Breast epithelium (tissue), 4 donors: ENCODE data around the gene CDC42EP5. TPM values are rescaled to one million over a fixed set of nuclear protein-coding genes. Genes with fewer than 3 reads are reported as not detected.
"Not testable (repeated sequence)": the region's sequence is repeated elsewhere in the genome, so short reads cannot be mapped to it uniquely, and the experiment has no call there.

Experiments used
- DNase-seq, 2 donors: peaks; one replicate each; pipeline ENCODE4 v3.0.0-alpha.2; 2019; ENCODE audit warnings: low spot score in 2 of 2
- H3K27ac ChIP-seq, 2 donors: fragments of 200-600 bp; sonication (generic) in 1 of 2; one replicate each; pipeline ENCODE4 v1.5.1; 2016 to 2019; ENCODE audit warnings: mild to moderate bottlenecking in 1 of 2
- H3K27me3 ChIP-seq, 2 donors: fragments of 200-600 bp; sonication (generic) in 1 of 2; one replicate each; pipeline versions ENCODE4 v1.5.1 to v1.6.0; 2017 to 2019; ENCODE audit warnings: control low read depth in 1 of 2, mild to moderate bottlenecking in 1 of 2
- H3K36me3 ChIP-seq: fragments of 200-600 bp; one replicate; pipeline ENCODE4 v1.5.1; 2019
- H3K4me1 ChIP-seq, 2 donors: fragments of 200-600 bp; sonication (generic); one replicate each; pipeline ENCODE4 v1.5.1; 2016 to 2019; ENCODE audit warnings: control low read depth in 1 of 2
- H3K4me3 ChIP-seq, 3 donors: fragments of 200-600 bp; sonication (generic); 1 replicate in 2 of 3; 2 replicates in 1 of 3; pipeline ENCODE4 v1.5.1; 2016 to 2019; ENCODE audit warnings: mild to moderate bottlenecking in 3 of 3, moderate library complexity in 2 of 3
- H3K9me3 ChIP-seq, 2 donors: fragments of 200-600 bp; sonication (generic) in 1 of 2; one replicate each; pipeline ENCODE4 v1.5.1; 2016 to 2019; ENCODE audit warnings: control low read depth in 1 of 2
- CTCF ChIP-seq, 3 donors: fragments of 450-650 bp; IDR thresholded peaks; one replicate each; pipeline ENCODE4 v1.5.1; 2016 to 2017; ENCODE audit warnings: antibody characterized with exemption in 3 of 3, mild to moderate bottlenecking in 3 of 3, moderate library complexity in 3 of 3
- POLR2A ChIP-seq: fragments of 450-650 bp; IDR thresholded peaks from one replicate; pipeline ENCODE4 v1.6.1; 2016; ENCODE audit warnings: antibody characterized with exemption, mild to moderate bottlenecking, moderate library complexity
- POLR2AphosphoS5 ChIP-seq, 3 donors: sonication (generic); formaldehyde crosslinking; IDR thresholded peaks; one replicate each; pipeline ENCODE4 v1.6.1; 2017; ENCODE audit warnings: antibody characterized with exemption in 3 of 3
- intact Hi-C: fragments of 100-400 bp; cut with DNase I; formaldehyde crosslinking; loops from one replicate; pipeline ENCODE4 v1.15.1; 2023; ENCODE audit warnings: low total_unique reads
- total RNA-seq, 3 donors: library from RNA; depleted of rRNA; stranded (reverse); fragments of >200 nt; gene quantifications; one replicate each; pipeline ENCODE4 v1.1.0, GENCODE V29; 2016

The CDC42EP5 gene
- total RNA-seq, 3 donors from 2014 or later = 8.8 to 40.6 (median 17.4) TPM

DNA sequence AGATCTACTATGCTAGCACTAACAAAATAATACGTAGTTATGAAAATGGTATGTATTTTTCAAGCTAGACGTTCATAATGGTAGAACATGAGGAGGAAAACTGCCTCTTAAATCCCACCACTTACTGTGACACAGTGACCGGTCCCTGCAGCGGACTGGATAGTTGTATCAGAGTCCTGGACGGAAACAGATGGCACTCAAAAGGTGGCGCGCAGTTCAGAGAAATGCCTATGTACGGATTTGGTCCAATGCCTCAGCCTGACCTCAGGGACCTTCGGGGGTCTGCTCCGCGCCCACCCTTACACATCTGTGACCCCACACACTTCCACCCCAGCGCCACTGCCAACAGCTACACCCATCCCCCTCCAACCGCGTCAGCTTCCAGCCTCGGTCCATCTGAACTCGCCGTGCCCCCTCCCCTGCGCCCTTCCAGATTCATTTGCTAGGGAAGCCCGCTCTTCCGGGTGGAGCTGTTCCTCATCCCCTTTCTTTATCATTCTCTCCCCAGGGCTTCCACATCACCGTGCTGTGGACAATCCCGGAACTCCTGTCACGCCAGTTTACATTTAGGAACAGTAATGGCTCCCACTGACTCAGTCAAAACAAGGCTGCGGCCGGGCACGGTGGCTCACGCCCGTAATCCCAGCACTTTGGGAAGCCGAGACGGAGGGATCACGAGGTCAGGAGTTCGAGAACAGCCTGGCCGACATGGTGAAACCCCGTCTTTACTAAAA is 24.9 kb downstream of the CDC42EP5 start:
- peak overlapping the region; percentile 97 for H3K27ac ChIP-seq
- peak in 2 of 3 donors; percentile 15 to 23 for TF ChIP-seq CTCF (IDR thresholded peaks at IDR 0.05)
- no peak for TF ChIP-seq POLR2A
- H3K4me3 ChIP-seq = peak overlapping the region; percentile 76 to 96 (median 94)
- H3K27me3 ChIP-seq = no peaks in the 10 kb centered on the region
- intact Hi-C loops = no loop called here
- no peaks in the 10 kb centered on the region for H3K9me3 ChIP-seq
- DNase-seq = peak in 1 of 2 donors; percentile 44
- H3K36me3 ChIP-seq = peaks cover 7% of the 10 kb centered on the region
- peaks cover 4 to 17% of the 10 kb centered on the region in 2 donors for H3K4me1 ChIP-seq

DNA sequence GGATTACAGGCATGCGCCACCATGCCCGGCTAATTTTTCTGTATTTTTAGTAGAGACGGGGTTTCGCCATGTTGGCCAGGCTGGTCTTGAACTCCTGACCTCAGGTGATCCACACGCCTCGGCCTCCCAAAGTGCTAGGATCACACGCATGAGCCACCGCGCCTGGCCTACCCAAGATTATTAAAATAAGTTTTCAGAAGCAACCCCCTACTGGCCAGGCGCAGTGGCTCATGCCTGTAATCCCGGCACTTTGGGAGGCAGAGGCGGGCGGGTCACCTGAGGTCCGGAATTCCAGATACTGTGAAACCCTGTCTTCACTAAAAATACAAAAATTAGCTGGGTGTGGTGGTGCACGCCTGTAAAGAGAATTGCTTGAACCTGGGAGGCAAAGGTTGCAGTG is 26.7 kb downstream of the CDC42EP5 start:
- H3K36me3 ChIP-seq, DNase-seq, H3K27ac ChIP-seq, H3K9me3 ChIP-seq, intact Hi-C loops, H3K27me3 ChIP-seq, H3K4me3 ChIP-seq: not testable (repeated sequence)
- H3K4me1 ChIP-seq = peaks cover 4 to 17% of the 10 kb centered on the region in 2 donors

- intact Hi-C loops = no loop called here
- H3K27ac ChIP-seq = no peak overlapping the region
- peaks cover 0 to 4% of the 10 kb centered on the region in 2 donors for H3K4me1 ChIP-seq
- H3K9me3 ChIP-seq = no peaks in the 10 kb centered on the region
- no peaks in the 10 kb centered on the region for H3K27me3 ChIP-seq
- H3K36me3 ChIP-seq = no peaks in the 10 kb centered on the region
- TF ChIP-seq POLR2A (no peak), POLR2AphosphoS5 (IDR thresholded peaks at IDR 0.05) (no peak), CTCF (IDR thresholded peaks at IDR 0.05) (no peak)
- H3K4me3 ChIP-seq = no peak overlapping the region
- no peak for DNase-seq
Observed at GRCh38 chr19:54444737-54445136, 28.4 kb downstream of the CDC42EP5 start.

DNA sequence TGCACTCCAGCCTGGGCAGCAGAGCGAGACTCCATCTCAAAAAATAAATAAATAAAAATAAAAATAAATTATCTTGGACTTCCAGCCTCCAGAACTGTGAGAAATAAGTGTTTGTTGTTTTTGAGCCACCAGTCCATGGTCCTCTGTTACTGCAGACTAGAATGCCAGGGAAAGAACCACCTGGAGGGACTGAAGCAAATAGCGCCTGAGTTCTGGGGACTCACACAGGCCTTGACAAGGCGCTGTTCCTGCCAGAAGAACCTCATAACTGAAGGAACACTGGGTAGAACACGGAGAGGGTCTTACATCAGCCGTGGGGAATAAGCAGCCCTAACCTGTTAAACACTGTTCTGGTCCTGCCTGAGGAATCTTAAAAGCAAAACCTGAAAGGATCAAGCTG is 32.5 kb downstream of the CDC42EP5 start:
- Histone ChIP-seq H3K4me1 (no peaks in the 10 kb centered on the region), H3K27ac (no peak overlapping the region), H3K27me3 (no peaks in the 10 kb centered on the region), H3K9me3 (no peaks in the 10 kb centered on the region), H3K36me3 (no peaks in the 10 kb centered on the region), H3K4me3 (no peak overlapping the region)
- no peak for TF ChIP-seq POLR2A
- TF ChIP-seq CTCF (IDR thresholded peaks at IDR 0.05) = no peak
- TF ChIP-seq POLR2AphosphoS5 (IDR thresholded peaks at IDR 0.05) = no peak
- DNase-seq = no peak
- intact Hi-C loops = no loop called here

DNA sequence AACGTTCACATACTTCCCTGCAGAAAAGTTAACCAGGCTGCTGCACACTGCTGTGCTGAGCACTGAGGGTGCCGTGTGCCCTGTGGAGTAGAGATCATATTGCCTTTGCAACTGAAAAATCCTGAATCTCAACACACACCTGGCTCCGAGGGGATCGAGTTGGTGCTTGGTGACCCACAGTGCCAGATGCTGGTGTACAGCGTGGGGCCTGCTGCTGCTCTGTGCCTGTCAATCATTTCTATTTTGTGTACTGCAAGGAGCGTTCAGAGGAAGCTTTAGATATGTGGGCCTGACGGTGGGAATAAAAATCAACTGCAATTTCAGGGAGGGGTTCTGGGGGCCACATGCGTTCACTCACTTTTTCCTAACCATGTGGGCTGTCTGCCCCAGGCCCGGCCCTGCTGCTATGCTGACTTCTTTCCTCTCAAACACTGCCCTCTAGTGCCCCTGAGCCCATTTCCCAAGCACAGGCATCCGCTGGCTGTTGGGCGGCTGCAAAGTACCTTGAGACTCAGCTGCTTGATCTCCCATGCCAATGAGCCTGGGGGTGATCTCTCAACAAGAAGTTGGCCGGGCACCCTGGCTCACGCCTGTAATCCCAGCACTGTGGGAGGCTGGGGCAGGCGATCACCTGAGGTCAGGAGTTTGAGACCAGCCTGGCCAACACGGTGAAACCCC is 33.8 kb downstream of the CDC42EP5 start:
- DNase-seq = peak; percentile 60 to 84

More for the DNA sequence above, 33.8 kb downstream of the CDC42EP5 start:
- no peaks in the 10 kb centered on the region for H3K27me3 ChIP-seq
- no peak overlapping the region for H3K27ac ChIP-seq
- TF ChIP-seq CTCF (IDR thresholded peaks at IDR 0.05) (peak in 2 of 3 donors; percentile 43 to 52), POLR2AphosphoS5 (IDR thresholded peaks at IDR 0.05) (no peak)
- no peaks in the 10 kb centered on the region for H3K36me3 ChIP-seq
- peaks cover 0 to 5% of the 10 kb centered on the region in 2 donors for H3K4me1 ChIP-seq
- H3K9me3 ChIP-seq = no peaks in the 10 kb centered on the region
- intact Hi-C loops = no loop called here
- H3K4me3 ChIP-seq = no peak overlapping the region
